LNCaP clone FGC (cell line): ENCODE data around the gene VCAN.

ENCODE experiments used
- DNase-seq: peaks from one replicate; pipeline ENCODE4 v3.0.0-alpha.2; 2011; ENCODE audit warnings: low read depth
- H3K4me3 ChIP-seq: 2 replicates; pipeline ENCODE4 v1.5.1; 2011; ENCODE audit warnings: mild to moderate bottlenecking, low read depth, low read length, control low read depth
- CTCF ChIP-seq: IDR thresholded peaks from 2 replicates; pipeline ENCODE4 v1.5.1; 2012; ENCODE audit warnings: mild to moderate bottlenecking; ENCODE audit not compliant: control insufficient read depth, insufficient read depth; ENCODE audit errors: extremely low read depth

Gene VCAN

DNA sequence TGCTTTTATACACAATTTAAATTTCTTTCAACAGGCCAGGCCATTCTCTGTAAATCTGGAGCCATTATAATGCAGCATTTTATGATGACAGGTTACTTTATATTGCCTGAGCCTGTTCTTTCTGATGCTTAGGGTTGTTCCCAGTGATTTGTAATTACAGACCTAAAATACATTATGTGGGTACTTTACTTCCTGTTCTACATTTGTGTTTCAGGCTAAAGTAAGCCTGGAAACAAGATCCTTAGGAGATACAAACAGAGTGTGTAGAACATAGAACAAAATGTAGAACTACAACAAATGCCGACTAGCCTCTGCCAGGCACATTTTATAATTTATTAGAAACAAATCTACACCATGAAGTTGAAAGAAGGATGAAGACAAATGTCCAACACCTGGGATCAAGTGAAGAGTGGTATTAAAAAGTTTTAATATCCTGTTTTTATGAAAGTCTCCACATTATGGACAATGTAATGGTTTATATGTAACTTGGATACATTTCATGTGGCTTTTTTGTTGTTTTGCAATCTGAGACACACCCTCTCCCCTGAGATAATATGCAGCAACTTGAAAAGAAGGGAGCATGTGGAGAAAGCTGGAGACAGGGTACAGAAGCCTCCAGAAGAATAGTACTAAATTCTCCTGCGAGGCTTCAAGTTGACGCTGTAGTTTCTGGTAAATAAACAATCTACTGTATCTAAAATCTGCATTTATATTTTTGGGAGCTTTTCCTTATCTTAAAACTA, 46.9 kb downstream of the VCAN start:
- no peak for DNase-seq
- TF ChIP-seq CTCF = no peak
- no peak overlapping the region for H3K4me3 ChIP-seq

- H3K4me3 ChIP-seq = no peak overlapping the region
- no peak for TF ChIP-seq CTCF
- DNase-seq = no peak
These were observed 50.9 kb downstream of the VCAN start for GRCh38 chr5:83522446-83522845.

DNA sequence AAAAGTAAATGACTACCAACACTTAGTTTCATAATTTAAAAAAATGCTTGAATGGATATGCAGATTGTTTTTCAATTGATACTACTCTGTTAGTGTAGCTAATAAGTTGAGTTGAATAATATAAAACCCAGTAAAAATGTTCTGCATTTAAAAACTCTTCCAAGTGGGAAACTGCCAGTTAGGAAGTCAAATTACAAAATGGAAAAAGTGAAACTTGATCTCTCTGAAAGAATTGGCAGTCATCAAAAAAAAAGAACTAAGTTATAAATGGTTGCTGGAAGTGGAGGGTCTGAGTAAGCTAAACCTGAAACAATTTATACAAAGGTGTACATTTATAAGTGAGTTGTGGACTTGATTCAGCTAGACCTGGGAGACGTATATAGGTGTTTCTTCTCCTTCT, 52.4 kb downstream of the VCAN start:
- no peak for DNase-seq
- no peak overlapping the region for H3K4me3 ChIP-seq
- no peak for TF ChIP-seq CTCF

- no peak overlapping the region for H3K4me3 ChIP-seq
- no peak for TF ChIP-seq CTCF
- DNase-seq = no peak
These were observed 52.8 kb downstream of the VCAN start for GRCh38 chr5:83524345-83524744.

GRCh38 chr5:83524991-83525390, 53.4 kb downstream of the VCAN start:
- TF ChIP-seq CTCF = no peak
- DNase-seq = no peak
- H3K4me3 ChIP-seq = no peak overlapping the region

DNA sequence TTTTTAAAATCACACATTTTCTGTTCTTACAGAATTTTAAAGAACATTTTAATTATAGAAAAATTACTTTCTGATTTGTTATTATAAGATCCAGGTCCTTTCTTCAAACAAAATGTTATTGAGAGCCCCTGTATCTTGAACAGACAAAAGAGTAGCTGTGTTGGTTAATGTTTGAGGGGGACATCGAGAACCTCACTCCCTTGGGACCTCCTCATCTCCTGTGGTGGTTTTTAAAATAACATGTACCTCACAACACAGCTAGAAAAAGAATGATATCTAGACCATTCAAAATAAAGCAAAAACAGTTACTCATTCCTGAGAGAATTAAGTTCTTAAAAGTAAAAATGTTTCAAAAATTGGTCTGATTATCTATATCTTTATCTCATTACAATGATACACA, 54.7 kb downstream of the VCAN start:
- no peak for DNase-seq
- H3K4me3 ChIP-seq = no peak overlapping the region

More for the DNA sequence above, 54.7 kb downstream of the VCAN start:
- no peak for TF ChIP-seq CTCF
